Effector CD8-positive, alpha-beta T cell (primary cell): ENCODE data around the gene UBE2Z.

ENCODE experiments used
- DNase-seq: peaks from one replicate; lab custom pipeline; 2025; lab: John Stamatoyannopoulos, UW

The UBE2Z gene

GRCh38 chr17:48960834-48961515 is 52.8 kb downstream of the UBE2Z start:
- no peak for DNase-seq

DNA sequence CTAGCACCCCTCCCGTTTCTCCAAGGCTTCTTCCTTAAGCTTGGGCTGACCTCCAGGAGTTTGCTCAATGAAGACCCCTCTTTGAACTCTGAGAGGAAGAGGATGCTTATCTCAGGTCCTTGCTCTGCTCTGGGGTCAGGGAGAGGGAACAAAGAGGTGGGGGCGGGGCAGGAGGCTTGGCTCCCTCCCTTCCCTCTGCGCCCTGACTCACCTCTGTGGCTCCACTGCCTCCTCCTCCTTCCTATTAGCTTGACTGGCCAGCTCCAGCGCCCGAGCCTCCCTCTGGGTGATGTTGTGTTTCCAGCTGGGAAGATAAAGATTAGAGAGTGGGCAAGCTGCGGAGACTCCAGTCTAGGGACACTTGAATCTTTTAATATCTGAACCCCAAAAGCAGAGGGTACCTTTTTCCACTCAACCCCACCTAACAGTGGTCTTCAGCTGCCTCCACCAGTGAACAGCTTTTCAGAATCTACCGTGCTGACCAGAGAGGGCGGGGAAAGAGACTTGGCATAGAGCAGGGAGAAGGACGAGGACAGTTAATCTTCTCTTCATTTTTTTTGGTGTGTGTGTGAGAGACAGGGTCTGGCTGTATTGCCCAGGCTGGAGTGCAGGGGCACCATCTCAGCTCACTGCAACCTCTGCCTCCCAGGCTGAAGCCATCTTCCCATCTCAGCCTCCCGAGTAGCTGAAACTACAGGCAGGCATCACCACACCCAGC is 53.5 kb downstream of the UBE2Z start:
- DNase-seq = no peak

GRCh38 chr17:48970224-48970623 is 62.0 kb downstream of the UBE2Z start:
- DNase-seq = no peak

GRCh38 chr17:48970865-48971687 is 62.9 kb downstream of the UBE2Z start:
- DNase-seq = no peak

DNA sequence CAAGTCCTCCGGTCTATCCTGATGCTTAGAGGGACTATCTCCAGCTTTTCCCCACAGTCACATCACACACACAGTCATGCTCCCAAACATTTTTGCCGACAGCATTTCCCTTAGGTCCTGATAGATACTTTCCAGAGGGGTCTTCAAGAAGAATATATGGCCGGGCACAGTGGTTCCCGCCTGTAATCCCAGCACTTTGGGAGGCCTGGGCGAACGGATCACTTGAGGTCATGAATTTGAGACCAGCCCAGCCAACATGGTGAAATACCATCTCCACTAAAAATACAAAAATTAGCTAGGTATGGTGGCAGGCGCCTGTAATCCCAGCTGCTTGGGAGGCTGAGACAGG is 64.5 kb downstream of the UBE2Z start:
- no peak for DNase-seq

DNA sequence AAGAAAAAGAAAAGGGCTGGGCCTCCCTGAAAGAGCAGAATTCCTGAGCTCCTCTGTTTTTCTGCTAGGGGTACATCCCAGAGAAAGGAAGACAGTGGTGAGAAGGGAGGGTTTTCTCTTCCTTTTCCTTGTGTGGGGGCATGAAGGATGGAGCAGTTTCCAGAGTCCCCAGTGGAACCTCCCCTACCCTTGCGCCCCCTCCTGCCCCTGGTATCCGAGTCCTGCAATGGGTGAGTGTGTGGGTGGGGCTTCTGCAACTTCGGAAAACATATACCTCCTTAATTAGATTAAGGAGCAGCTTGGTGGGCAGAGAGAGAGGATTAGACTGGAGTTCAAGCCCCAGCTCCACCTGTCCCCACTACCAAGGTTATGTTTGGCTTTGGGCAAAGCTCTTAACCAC is 65.6 kb downstream of the UBE2Z start:
- DNase-seq = no peak
